ENCODE measurements around the gene PI4KB. TPM values are rescaled to one million over a fixed set of nuclear protein-coding genes. Genes with fewer than 3 reads are reported as not detected.

PI4KB gene
- total and polyA plus RNA-seq, 9 of the 15 experiments (the other 6 are each of a cell fraction or from before 2014, with no cell fraction given), result 3.1 to 65.4 (median 45.1) TPM

GRCh38 chr1:151311589-151312331 is 15.5 kb downstream of the PI4KB start:
- Histone ChIP-seq H3K27ac (ENCODE audit: extremely low read depth, low read depth, low read length) (peak overlapping the region; percentile 97), H2AFZ (ENCODE audit: low read depth, low read length) (peak overlapping the region; percentile 67), H3K4me3 (no peak overlapping the region), H3K9me3 (replicated peaks; ENCODE audit: control insufficient read depth, insufficient read depth, low read depth, low read length) (no peaks in the 10 kb centered on the region), H4K20me1 (replicated peaks; ENCODE audit: control insufficient read depth, insufficient read depth, low read length) (peaks cover 7% of the 10 kb centered on the region; the same call in 1 of the 2 replicates), H3K4me2 (ENCODE audit: insufficient read depth, low read length) (peak overlapping the region; percentile 61), H3K4me1 (replicated peaks in 1 of 2; ENCODE audit: control insufficient read depth in 2 of 2, insufficient read depth in 2 of 2, low read length in 2 of 2) (peaks cover 12 to 45% of the 10 kb centered on the region in 2 experiments; a peak in 4 of 5 replicates), H3K9me1 (ENCODE audit: control insufficient read depth, insufficient read depth, low read length) (peaks cover 3% of the 10 kb centered on the region), H3K79me2 (ENCODE audit: control insufficient read depth, insufficient read depth, low read length) (peaks cover 25% of the 10 kb centered on the region), H3K9ac (ENCODE audit: insufficient read depth in 1 of 2, low read depth in 2 of 2, low read length in 2 of 2) (peak overlapping the region; percentile 33 to 81; a peak in 3 of 4 replicates), H3K36me3 (ENCODE audit: control insufficient read depth, insufficient read depth, low read length) (peaks cover 95% of the 10 kb centered on the region), H3K27me3 (ENCODE audit: control insufficient read depth in 2 of 2, insufficient read depth in 2 of 2, low read length in 2 of 2) (no peaks in the 10 kb centered on the region)
- BruUV-seq (replicated peaks), result TSS peak; percentile 89
- ATAC-seq, result peak; percentile 98
- peak; percentile 85 to 97 (median 91) for DNase-seq (ENCODE audit: extremely low read depth in 1 of 4, low spot score in 3 of 4)
- 7% methylated on average over 7 of the region's 7 CpGs for WGBS (ENCODE audit: insufficient coverage, low coverage, missing lambda C conversion rate)
- intact Hi-C loops (cut with micrococcal nuclease) (loop anchor here (1.0 kb wide), 1 partner anchor 16 kb away; the partner anchor contains the start of gene PI4KB), in situ Hi-C loops (cut with MboI) (no loop called here)
- CTCF ChIA-PET (ENCODE audit: low intra/inter-chr PET ratio), result no interaction called here
- FAIRE-seq, result peak; percentile 100
- POLR2A ChIA-PET, result interaction anchor here (0.6 to 13.7 kb wide), 19 partner anchors 11 to 356 kb away, joined by 3 to 156 read pairs (median 4); partner anchors contain the start of genes PI4KB, PSMB4, SELENBP1 and ZNF687
- TF ChIP-seq ZNF253 (CRISPR knock-in tag; conservative IDR thresholded peaks at IDR 0.05), result no peak
- TF ChIP-seq, protein P1, sequence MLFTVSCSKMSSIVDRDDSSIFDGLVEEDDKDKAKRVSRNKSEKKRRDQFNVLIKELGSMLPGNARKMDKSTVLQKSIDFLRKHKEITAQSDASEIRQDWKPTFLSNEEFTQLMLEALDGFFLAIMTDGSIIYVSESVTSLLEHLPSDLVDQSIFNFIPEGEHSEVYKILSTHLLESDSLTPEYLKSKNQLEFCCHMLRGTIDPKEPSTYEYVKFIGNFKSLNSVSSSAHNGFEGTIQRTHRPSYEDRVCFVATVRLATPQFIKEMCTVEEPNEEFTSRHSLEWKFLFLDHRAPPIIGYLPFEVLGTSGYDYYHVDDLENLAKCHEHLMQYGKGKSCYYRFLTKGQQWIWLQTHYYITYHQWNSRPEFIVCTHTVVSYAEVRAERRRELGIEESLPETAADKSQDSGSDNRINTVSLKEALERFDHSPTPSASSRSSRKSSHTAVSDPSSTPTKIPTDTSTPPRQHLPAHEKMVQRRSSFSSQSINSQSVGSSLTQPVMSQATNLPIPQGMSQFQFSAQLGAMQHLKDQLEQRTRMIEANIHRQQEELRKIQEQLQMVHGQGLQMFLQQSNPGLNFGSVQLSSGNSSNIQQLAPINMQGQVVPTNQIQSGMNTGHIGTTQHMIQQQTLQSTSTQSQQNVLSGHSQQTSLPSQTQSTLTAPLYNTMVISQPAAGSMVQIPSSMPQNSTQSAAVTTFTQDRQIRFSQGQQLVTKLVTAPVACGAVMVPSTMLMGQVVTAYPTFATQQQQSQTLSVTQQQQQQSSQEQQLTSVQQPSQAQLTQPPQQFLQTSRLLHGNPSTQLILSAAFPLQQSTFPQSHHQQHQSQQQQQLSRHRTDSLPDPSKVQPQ (CRISPR knock-in tag; IDR thresholded peaks at IDR 0.05; ENCODE audit: borderline replicate concordance), result no peak
- TF ChIP-seq ZNF780A (CRISPR knock-in tag; IDR thresholded peaks at IDR 0.05), result no peak
- peak; percentile 31 for TF ChIP-seq NFIC (IDR thresholded peaks at IDR 0.05)
- no peak for TF ChIP-seq ETV6 (IDR thresholded peaks at IDR 0.05; ENCODE audit: borderline replicate concordance in 1 of 2, low read depth in 2 of 2, low read length in 1 of 2)
- TF ChIP-seq ETV6 (CRISPR knock-in tag; IDR thresholded peaks at IDR 0.05; ENCODE audit: borderline replicate concordance), result no peak
- no peak for TF ChIP-seq ZNF224 (CRISPR knock-in tag; IDR thresholded peaks at IDR 0.05)
- TF ChIP-seq CEBPB (tag; IDR thresholded peaks at IDR 0.05), result peak; percentile 99
- TF ChIP-seq SMARCB1 (IDR thresholded peaks at IDR 0.05; ENCODE audit: insufficient read length, low read depth), result no peak
- peak; percentile 61 for TF ChIP-seq PYGO2 (tag; IDR thresholded peaks at IDR 0.05)
- TF ChIP-seq DACH1 (IDR thresholded peaks at IDR 0.05; ENCODE audit: partially characterized antibody), result peak; percentile 99
- TF ChIP-seq HDAC2 (IDR thresholded peaks at IDR 0.05), result peak; percentile 83; the same call in 1 of the 2 replicates
- TF ChIP-seq ZBTB26 (CRISPR knock-in tag; IDR thresholded peaks at IDR 0.05), result no peak
- peak in 1 of 2 experiments; percentile 78; a peak in 2 of 4 replicates for TF ChIP-seq MAZ (CRISPR knock-in tag; conservative IDR thresholded peaks at IDR 0.05 in 1 of 2, IDR thresholded peaks at IDR 0.05 in 1 of 2)
- TF ChIP-seq, protein P2, sequence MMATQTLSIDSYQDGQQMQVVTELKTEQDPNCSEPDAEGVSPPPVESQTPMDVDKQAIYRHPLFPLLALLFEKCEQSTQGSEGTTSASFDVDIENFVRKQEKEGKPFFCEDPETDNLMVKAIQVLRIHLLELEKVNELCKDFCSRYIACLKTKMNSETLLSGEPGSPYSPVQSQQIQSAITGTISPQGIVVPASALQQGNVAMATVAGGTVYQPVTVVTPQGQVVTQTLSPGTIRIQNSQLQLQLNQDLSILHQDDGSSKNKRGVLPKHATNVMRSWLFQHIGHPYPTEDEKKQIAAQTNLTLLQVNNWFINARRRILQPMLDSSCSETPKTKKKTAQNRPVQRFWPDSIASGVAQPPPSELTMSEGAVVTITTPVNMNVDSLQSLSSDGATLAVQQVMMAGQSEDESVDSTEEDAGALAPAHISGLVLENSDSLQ (IDR thresholded peaks at IDR 0.05), result peak; percentile 96
- peak; percentile 90 for TF ChIP-seq BRD4 (IDR thresholded peaks at IDR 0.05)
